SK-N-SH (cell line): ENCODE data around the gene ZNF236. TPM values are rescaled to one million over a fixed set of nuclear protein-coding genes. Genes with fewer than 3 reads are reported as not detected.

Experiments used
- CTCF ChIA-PET: fragments of 300-600, 350-600 bp; formaldehyde crosslinking; extraction: SDS; loops from one replicate; lab custom pipeline; 2021; lab: Yijun Ruan, JAX
- POLR2A ChIA-PET: fragments of 350-600 bp; sonication (Branson Sonifier 250); formaldehyde crosslinking; extraction: SDS; loops from one replicate; lab custom pipeline; 2020; ENCODE audit warnings: antibody characterized with exemption, inconsistent platforms; lab: Yijun Ruan, JAX
- DNase-seq: peaks from one replicate; pipeline ENCODE4 v3.0.0; 2012
- H2AFZ ChIP-seq: fragments of 200-600 bp; sonication (generic); 2 replicates; pipeline ENCODE4 v1.8.1; 2016; ENCODE audit warnings: antibody characterized with exemption, mild to moderate bottlenecking, low read depth
- H3F3A ChIP-seq: fragments of 200-600 bp; sonication (generic); replicated peaks from 2 replicates; pipeline ENCODE3; 2016; ENCODE audit warnings: antibody characterized with exemption, mild to moderate bottlenecking; ENCODE audit not compliant: insufficient read depth
- H3K27ac ChIP-seq, 2 experiments: fragments of 200-500 bp in 1 of 2; fragments of 200-600 bp in 1 of 2; sonication (Bioruptor generic) in 1 of 2; sonication (generic), shearing (Covaris generic) in 1 of 2; 2 replicates each; pipeline versions ENCODE4 v1.5.1 to v1.6.1; 2014 to 2016; ENCODE audit warnings: low read depth in 2 of 2, inconsistent platforms in 1 of 2, low read length in 1 of 2, mild to moderate bottlenecking in 1 of 2, mixed read lengths in 1 of 2
- H3K27me3 ChIP-seq: fragments of 200-600 bp; sonication (generic), shearing (Covaris generic); 2 replicates; pipeline ENCODE4 v1.6.1; 2016; ENCODE audit warnings: mixed run types; ENCODE audit not compliant: insufficient read depth
- H3K36me3 ChIP-seq, 2 experiments: fragments of 200-500 bp in 1 of 2; fragments of 200-600 bp in 1 of 2; sonication (Bioruptor generic) in 1 of 2; sonication (generic) in 1 of 2; replicated peaks in 1 of 2; 2 replicates each; pipeline versions ENCODE3 to v1.5.1; 2014 to 2016; ENCODE audit warnings: low read length in 1 of 2, mild to moderate bottlenecking in 1 of 2; ENCODE audit not compliant: insufficient read depth in 2 of 2, control insufficient read depth in 1 of 2
- H3K4me1 ChIP-seq, 2 experiments: fragments of 200-500 bp in 1 of 2; fragments of 200-600 bp in 1 of 2; sonication (Bioruptor generic) in 1 of 2; sonication (generic), shearing (Covaris generic) in 1 of 2; 2 replicates each; pipeline versions ENCODE4 v1.5.1 to v1.6.1; 2014 to 2016; ENCODE audit warnings: low read depth in 1 of 2, low read length in 1 of 2, mixed run types in 1 of 2; ENCODE audit not compliant: insufficient read depth in 2 of 2, control insufficient read depth in 1 of 2
- H3K4me2 ChIP-seq: fragments of 200-600 bp; sonication (generic), shearing (Covaris generic); 2 replicates; pipeline ENCODE4 v1.6.1; 2017; ENCODE audit warnings: mixed run types
- H3K4me3 ChIP-seq, 2 experiments: fragments of 200-500 bp in 1 of 2; fragments of 200-600 bp in 1 of 2; sonication (Bioruptor generic) in 1 of 2; sonication (generic), shearing (Covaris generic) in 1 of 2; 2 replicates each; pipeline versions ENCODE4 v1.5.1 to v1.8.1; 2014 to 2016; ENCODE audit warnings: low read depth in 2 of 2, inconsistent platforms in 1 of 2, low read length in 1 of 2, mild to moderate bottlenecking in 1 of 2, mixed read lengths in 1 of 2, moderate library complexity in 1 of 2
- H3K79me2 ChIP-seq: fragments of 200-600 bp; sonication (generic); 2 replicates; pipeline ENCODE4 v1.8.1; 2017; ENCODE audit warnings: mild to moderate bottlenecking; ENCODE audit not compliant: insufficient read depth
- H3K9ac ChIP-seq: fragments of 200-600 bp; sonication (generic); 2 replicates; pipeline ENCODE4 v1.6.1; 2017; ENCODE audit warnings: mixed run types
- H3K9me2 ChIP-seq: fragments of 200-600 bp; sonication (generic); 2 replicates; pipeline ENCODE4 v1.6.1; 2017; ENCODE audit warnings: mixed run types
- H3K9me3 ChIP-seq: fragments of 200-600 bp; sonication (generic); 2 replicates; pipeline ENCODE4 v1.6.1; 2017; ENCODE audit warnings: mixed run types, mild to moderate bottlenecking, moderate library complexity
- H4K20me1 ChIP-seq: fragments of 200-600 bp; sonication (generic); 2 replicates; pipeline ENCODE4 v1.6.1; 2017; ENCODE audit warnings: mild to moderate bottlenecking, mixed run types; ENCODE audit not compliant: insufficient read depth
- ELF1 ChIP-seq: IDR thresholded peaks from 2 replicates; pipeline ENCODE4 v1.4.0; 2012
- EP300 ChIP-seq, 2 experiments: IDR thresholded peaks; 2 replicates each; pipeline versions ENCODE4 v1.4.0 to v1.6.1; 2012; ENCODE audit warnings: borderline replicate concordance in 1 of 2, low read depth in 1 of 2, low read length in 1 of 2
- EZH2phosphoT487 ChIP-seq: fragments of 200-600 bp; sonication (generic); IDR thresholded peaks from 2 replicates; pipeline ENCODE4 v1.6.1; 2017; ENCODE audit warnings: low read depth, mixed run types, mild to moderate bottlenecking, antibody characterized with exemption, moderate library complexity, borderline replicate concordance
- FOSL2 ChIP-seq: IDR thresholded peaks from 2 replicates; pipeline ENCODE4 v1.4.0; 2012; ENCODE audit warnings: low read depth, mild to moderate bottlenecking, moderate library complexity, borderline replicate concordance
- FOXJ3 ChIP-seq: sonication (generic); formaldehyde crosslinking; IDR thresholded peaks from 2 replicates; pipeline ENCODE4 v1.5.1; 2020; ENCODE audit warnings: mild to moderate bottlenecking, missing genetic modification reagents
- GATA2 ChIP-seq: sonication (generic); formaldehyde crosslinking; IDR thresholded peaks from 2 replicates; pipeline ENCODE4 v1.5.0; 2020; ENCODE audit warnings: mild to moderate bottlenecking, missing genetic modification reagents
- JUND ChIP-seq: IDR thresholded peaks from 2 replicates; pipeline ENCODE4 v1.4.0; 2012
- NRF1 ChIP-seq: IDR thresholded peaks from 2 replicates; pipeline ENCODE4 v1.6.1; 2012; ENCODE audit warnings: low read depth, mild to moderate bottlenecking, low read length
- POLR2AphosphoS5 ChIP-seq: IDR thresholded peaks from 2 replicates; pipeline ENCODE4 v1.6.1; 2012; ENCODE audit warnings: low read depth, low read length
- RAD21 ChIP-seq: IDR thresholded peaks from 2 replicates; pipeline ENCODE4 v1.6.1; 2012; ENCODE audit warnings: mild to moderate bottlenecking, low read length
- RFX5 ChIP-seq: IDR thresholded peaks from 2 replicates; pipeline ENCODE4 v1.6.1; 2012; ENCODE audit warnings: mild to moderate bottlenecking, improper control_type of control experiment, low read length
- SIN3A ChIP-seq: IDR thresholded peaks from 2 replicates; pipeline ENCODE4 v1.6.1; 2012; ENCODE audit warnings: low read depth, mild to moderate bottlenecking, low read length, moderate library complexity, borderline replicate concordance
- TEAD4 ChIP-seq: IDR thresholded peaks from 2 replicates; pipeline ENCODE4 v1.4.0; 2012; ENCODE audit warnings: mild to moderate bottlenecking, borderline replicate concordance; ENCODE audit not compliant: insufficient read depth
- WGBS: methylation state at CpG from one replicate; pipeline ENCODE4 v1.1.6; 2017; ENCODE audit warnings: low lambda C conversion rate; 5-methylcytosine and 5-hydroxymethylcytosine counted together
- polyA plus RNA-seq, 3 experiments: library from polyadenylated mRNA; depleted of rRNA; stranded (reverse); fragments of >200 nt; gene quantifications; 2 replicates each; pipeline ENCODE4 v1.2.3, GENCODE V29; 2012
- TF ChIP-seq, protein P1 (sequence below): fragments of 150-350 bp; IDR thresholded peaks from 2 replicates; pipeline ENCODE4 v1.6.1; 2017; ENCODE audit warnings: antibody characterized with exemption, low read length, low read depth, borderline replicate concordance
- TF ChIP-seq, protein P2 (sequence below): IDR thresholded peaks from 2 replicates; pipeline ENCODE4 v1.4.0; 2012; ENCODE audit warnings: low read depth, borderline replicate concordance

Gene ZNF236
- polyA plus RNA-seq, 1 of the 3 experiments (the other 2 are of a cell fraction), result 4.2 TPM

DNA sequence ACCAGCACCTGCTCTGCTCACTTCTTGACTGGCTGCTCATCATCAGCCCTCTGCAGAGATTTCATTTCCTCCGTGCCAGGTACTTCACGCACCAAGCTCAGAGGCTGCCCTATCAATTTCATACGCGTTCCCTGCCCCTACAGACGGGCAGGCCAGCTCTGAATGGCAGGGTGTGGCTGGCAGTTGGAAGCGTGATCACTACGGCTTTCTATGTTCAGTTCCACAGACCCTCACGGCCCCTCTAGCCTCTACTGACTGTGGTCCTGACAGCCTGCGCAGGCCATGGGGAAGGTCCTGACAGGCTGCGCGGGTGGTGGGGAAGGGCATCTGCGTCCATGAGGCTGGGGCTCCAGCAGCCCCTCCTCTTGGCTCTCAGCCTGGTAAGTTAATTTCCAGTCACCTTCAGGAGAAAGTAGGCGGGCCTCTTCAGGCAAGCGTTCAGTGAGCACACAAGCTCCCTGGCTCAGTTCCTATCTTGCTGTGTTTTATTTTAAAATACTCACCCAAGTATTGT lies 154.8 kb downstream of the ZNF236 start (continued):
- TF ChIP-seq RAD21 (no peak), RFX5 (no peak), GATA2 (CRISPR knock-in tag) (no peak), NRF1 (no peak), FOSL2 (no peak), ELF1 (no peak), EZH2phosphoT487 (no peak)
- TF ChIP-seq, protein P1, sequence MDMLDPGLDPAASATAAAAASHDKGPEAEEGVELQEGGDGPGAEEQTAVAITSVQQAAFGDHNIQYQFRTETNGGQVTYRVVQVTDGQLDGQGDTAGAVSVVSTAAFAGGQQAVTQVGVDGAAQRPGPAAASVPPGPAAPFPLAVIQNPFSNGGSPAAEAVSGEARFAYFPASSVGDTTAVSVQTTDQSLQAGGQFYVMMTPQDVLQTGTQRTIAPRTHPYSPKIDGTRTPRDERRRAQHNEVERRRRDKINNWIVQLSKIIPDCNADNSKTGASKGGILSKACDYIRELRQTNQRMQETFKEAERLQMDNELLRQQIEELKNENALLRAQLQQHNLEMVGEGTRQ, result no peak

DNA sequence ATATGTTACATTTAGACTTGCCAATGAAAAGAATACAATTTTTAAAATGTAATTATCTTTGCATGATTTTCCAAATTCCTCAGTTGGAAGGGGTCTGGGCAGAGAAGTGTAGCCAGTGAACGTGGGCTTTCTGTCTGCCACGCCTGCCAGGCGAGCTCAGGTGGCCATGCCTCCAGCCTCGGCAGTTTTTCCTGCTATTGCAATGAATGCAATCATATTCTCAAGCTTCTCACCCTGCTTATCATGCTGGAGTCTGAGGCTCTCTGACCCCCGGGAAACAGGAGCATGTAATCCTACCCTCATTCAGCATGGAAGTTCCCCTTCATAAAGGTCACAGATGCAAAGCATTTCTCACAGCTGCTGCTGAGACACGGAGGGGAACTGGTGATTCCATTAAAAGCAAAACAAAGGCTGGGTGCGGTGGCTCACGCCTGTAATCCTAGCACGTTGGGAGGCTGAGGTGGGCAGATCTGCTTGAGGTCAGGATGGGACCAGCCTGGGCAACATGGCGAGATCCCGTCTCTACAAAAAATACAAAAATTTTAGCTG lies 155.4 kb downstream of the ZNF236 start:
- no peaks in the 10 kb centered on the region for H3K27me3 ChIP-seq
- H3K36me3 ChIP-seq, result no peaks in the 10 kb centered on the region
- H3K27ac ChIP-seq, result no peak overlapping the region
- H3K9me3 ChIP-seq, result no peaks in the 10 kb centered on the region
- ChIA-PET POLR2A (no interaction called here), CTCF (interaction anchor here (0.6 to 2.7 kb wide), 5 partner anchors 12 to 174 kb away, joined by 3 to 18 read pairs (median 3); no protein-coding TSS in a partner anchor)
- H4K20me1 ChIP-seq, result no peaks in the 10 kb centered on the region
- H2AFZ ChIP-seq, result no peak overlapping the region
- H3K9ac ChIP-seq, result no peak overlapping the region
- no peak overlapping the region for H3K4me3 ChIP-seq
- no peak overlapping the region for H3K4me2 ChIP-seq
- no peaks in the 10 kb centered on the region for H3K79me2 ChIP-seq
- H3K4me1 ChIP-seq, result peaks cover 0 to 23% of the 10 kb centered on the region in 2 experiments; a peak in 1 of 4 replicates
- no peaks in the 10 kb centered on the region for H3K9me2 ChIP-seq
- no peaks in the 10 kb centered on the region for H3F3A ChIP-seq
- TF ChIP-seq, protein P2, sequence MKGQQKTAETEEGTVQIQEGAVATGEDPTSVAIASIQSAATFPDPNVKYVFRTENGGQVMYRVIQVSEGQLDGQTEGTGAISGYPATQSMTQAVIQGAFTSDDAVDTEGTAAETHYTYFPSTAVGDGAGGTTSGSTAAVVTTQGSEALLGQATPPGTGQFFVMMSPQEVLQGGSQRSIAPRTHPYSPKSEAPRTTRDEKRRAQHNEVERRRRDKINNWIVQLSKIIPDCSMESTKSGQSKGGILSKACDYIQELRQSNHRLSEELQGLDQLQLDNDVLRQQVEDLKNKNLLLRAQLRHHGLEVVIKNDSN, result no peak
- TF ChIP-seq TEAD4 (no peak), SIN3A (no peak), FOXJ3 (CRISPR knock-in tag) (no peak), EP300 (IDR thresholded peaks at IDR 0.05; ENCODE audit: borderline replicate concordance in 1 of 2, low read depth in 1 of 2, low read length in 1 of 2) (no peak), POLR2AphosphoS5 (no peak), RFX5 (no peak), EZH2phosphoT487 (no peak), JUND (no peak)
- TF ChIP-seq, protein P1, result no peak
- no peak for DNase-seq
- WGBS, result 89% methylated on average over 11 of the region's 11 CpGs
